Bone marrow (tissue), 2 donors: ENCODE measurements around the gene NKTR.

ENCODE experiments used
- DNase-seq, 2 donors: peaks; one replicate each; lab custom pipeline; 2025; lab: John Stamatoyannopoulos, UW

The NKTR gene

DNA sequence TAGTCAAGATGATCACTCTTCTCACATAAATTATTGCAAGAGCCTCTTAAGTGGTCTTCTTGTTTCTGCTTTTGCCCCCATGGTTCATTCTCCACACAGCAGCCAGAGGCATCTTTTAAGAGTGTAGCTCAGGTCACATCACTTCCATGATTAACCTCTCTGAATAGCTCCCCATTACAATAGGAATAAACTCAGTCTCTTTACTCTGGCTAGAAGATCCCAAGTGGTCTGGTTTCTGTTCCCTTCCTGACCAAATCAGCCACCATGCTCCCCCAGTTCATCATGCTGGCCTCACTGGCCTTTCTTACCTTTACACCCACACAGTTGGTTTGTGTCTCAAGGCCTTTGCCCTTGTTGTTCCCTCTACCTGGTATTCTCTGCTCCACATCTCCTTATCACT is 93.9 kb downstream of the NKTR start:
- DNase-seq = no peak

DNA sequence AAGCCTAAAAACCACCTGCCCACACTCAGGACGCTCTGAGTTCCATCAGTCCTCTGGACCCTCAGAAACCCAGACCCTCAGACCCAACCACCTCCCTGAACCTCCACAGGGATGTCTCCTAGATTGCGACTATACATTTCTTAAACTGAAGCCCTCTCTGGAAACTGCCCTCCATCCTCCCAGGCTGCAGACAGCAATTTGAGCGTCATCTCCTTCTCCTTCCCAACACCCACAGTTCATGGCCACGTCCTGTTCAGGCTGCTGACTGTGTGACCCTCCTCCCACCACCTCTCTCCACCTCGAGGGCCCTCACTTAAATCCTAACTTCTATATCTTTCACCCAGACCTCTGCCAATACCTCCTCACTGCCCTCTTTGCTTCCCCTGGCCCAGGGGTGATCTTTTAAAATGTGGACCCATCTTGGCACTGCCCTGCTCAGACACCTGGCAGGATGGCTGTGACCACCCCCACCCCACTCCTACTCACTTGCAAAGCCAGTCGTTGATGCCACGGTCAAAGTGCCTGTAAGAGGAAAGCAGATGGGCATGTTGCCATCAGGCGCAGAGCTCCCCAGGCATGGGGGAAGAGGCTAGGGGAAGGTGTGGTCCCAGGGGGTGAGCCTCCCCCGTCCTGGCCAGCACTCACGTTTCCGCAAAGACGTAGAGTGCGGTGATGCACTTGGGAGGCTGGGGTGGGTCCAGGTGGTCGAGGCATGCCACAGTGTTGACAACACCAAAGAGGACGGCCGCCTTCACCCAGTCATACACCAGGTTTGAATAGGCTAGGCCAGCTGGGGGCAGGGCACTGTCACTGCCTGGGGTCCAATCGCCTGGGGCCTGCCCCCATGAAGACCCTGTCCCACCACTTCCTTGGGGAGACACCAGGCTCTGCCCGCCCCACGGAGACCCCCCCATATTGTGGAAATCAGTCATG is 96.1 kb downstream of the NKTR start:
- DNase-seq = no peak

DNA sequence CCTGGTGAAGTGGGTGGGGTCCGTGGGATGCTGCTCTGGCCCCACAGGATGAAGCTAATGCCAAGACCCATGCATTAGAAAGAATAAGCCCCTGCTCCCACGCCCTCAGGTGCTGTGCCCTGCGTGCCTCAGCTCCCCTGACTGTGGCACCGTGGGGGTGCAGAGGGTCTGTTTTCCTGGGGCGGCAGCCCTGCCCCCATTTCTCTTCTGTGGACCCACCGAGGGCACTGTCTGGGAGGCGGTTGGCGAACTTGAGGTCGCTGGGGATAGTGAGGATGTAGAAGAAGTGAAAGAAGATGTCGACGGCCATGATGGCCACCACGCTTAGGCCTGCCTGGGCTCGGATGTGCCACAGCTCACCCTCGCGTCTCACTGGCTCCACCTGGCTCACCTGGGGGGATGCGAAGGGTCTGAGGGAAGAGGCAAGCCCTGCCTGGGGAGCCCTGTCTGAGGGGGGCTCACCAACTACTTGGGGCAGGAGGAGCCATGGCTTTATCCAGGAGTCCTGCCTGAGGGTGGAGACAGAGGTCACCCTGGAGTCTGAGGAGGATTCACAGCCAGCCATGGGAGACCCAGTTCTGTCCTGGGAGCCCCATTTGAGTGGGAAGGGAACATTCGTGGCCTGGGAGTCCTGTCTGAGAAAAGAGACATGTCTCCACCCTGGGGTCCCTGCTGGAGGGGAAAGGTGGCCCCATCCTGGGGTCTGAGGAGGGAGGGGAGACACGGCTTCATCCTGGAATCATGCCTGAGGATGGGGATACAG is 97.0 kb downstream of the NKTR start:
- no peak for DNase-seq
